ENCODE data around the gene VSTM4. TPM values are rescaled to one million over a fixed set of nuclear protein-coding genes. Genes with fewer than 3 reads are reported as not detected.

Gene VSTM4
- total RNA-seq, 1 experiment from 2014 or later, result 0.13 TPM

DNA sequence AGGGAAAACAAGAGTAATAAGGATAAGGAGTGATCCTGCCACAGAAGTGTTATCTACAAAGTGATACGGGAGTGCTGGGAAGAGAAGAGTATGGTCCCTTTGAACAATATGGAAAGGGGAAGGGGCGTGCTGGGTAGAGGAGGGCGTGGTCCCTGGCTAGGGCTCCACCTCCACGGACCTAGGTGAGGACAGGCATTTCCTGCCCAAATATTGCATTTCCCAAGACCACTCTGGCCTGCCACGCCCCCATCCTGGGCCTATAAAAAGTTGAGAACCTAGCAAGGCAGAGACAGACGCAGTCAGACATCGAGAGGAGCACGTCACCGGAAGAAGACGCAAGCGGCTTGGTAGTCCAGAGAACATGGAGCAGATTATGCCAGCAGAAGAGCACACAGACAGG, 22.8 kb downstream of the VSTM4 start:
- no peak for ATAC-seq
- no peaks in the 10 kb centered on the region for H3K36me3 ChIP-seq (ENCODE audit: control insufficient read depth, insufficient read depth, low read length)
- H3K4me1 ChIP-seq (ENCODE audit: control insufficient read depth, insufficient read depth, low read length), result no peaks in the 10 kb centered on the region
- H3K4me3 ChIP-seq (ENCODE audit: low read depth in 2 of 2, low read length in 2 of 2), result no peak overlapping the region
- ChIA-PET POLR2A (no interaction called here), CTCF (no interaction called here)
- H3K9me3 ChIP-seq (ENCODE audit: control insufficient read depth, insufficient read depth, low read depth, low read length), result peaks cover 1% of the 10 kb centered on the region; the same call in 1 of the 2 replicates
- H3K27ac ChIP-seq (ENCODE audit: low read length), result no peak overlapping the region
- BruUV-seq (replicated peaks), result no TSS peak
- no peak for DNase-seq (ENCODE audit: low read depth, low spot score)
- in situ Hi-C loops (cut with HindIII; ENCODE audit: low pct_unique_long_range_greater_than_20kb, low sequenced_read_pairs) (no loop called here), intact Hi-C loops (cut with micrococcal nuclease; ENCODE audit: unreplicated experiment) (no loop called here)
- H3K27me3 ChIP-seq (ENCODE audit: control insufficient read depth, insufficient read depth, low read length), result peaks cover 2% of the 10 kb centered on the region; the same call in 1 of the 2 replicates
- TF ChIP-seq, protein P1, sequence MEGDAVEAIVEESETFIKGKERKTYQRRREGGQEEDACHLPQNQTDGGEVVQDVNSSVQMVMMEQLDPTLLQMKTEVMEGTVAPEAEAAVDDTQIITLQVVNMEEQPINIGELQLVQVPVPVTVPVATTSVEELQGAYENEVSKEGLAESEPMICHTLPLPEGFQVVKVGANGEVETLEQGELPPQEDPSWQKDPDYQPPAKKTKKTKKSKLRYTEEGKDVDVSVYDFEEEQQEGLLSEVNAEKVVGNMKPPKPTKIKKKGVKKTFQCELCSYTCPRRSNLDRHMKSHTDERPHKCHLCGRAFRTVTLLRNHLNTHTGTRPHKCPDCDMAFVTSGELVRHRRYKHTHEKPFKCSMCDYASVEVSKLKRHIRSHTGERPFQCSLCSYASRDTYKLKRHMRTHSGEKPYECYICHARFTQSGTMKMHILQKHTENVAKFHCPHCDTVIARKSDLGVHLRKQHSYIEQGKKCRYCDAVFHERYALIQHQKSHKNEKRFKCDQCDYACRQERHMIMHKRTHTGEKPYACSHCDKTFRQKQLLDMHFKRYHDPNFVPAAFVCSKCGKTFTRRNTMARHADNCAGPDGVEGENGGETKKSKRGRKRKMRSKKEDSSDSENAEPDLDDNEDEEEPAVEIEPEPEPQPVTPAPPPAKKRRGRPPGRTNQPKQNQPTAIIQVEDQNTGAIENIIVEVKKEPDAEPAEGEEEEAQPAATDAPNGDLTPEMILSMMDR (IDR thresholded peaks at IDR 0.05), result no peak
- no peak for TF ChIP-seq TCF7L2 (IDR thresholded peaks at IDR 0.05; ENCODE audit: low read depth, low read length)
- no peak for TF ChIP-seq POLR2AphosphoS5 (IDR thresholded peaks at IDR 0.05; ENCODE audit: low read depth, low read length)
- TF ChIP-seq SIN3A (IDR thresholded peaks at IDR 0.05; ENCODE audit: borderline replicate concordance, insufficient read depth, low read depth, low read length), result no peak
- TF ChIP-seq, protein P2, sequence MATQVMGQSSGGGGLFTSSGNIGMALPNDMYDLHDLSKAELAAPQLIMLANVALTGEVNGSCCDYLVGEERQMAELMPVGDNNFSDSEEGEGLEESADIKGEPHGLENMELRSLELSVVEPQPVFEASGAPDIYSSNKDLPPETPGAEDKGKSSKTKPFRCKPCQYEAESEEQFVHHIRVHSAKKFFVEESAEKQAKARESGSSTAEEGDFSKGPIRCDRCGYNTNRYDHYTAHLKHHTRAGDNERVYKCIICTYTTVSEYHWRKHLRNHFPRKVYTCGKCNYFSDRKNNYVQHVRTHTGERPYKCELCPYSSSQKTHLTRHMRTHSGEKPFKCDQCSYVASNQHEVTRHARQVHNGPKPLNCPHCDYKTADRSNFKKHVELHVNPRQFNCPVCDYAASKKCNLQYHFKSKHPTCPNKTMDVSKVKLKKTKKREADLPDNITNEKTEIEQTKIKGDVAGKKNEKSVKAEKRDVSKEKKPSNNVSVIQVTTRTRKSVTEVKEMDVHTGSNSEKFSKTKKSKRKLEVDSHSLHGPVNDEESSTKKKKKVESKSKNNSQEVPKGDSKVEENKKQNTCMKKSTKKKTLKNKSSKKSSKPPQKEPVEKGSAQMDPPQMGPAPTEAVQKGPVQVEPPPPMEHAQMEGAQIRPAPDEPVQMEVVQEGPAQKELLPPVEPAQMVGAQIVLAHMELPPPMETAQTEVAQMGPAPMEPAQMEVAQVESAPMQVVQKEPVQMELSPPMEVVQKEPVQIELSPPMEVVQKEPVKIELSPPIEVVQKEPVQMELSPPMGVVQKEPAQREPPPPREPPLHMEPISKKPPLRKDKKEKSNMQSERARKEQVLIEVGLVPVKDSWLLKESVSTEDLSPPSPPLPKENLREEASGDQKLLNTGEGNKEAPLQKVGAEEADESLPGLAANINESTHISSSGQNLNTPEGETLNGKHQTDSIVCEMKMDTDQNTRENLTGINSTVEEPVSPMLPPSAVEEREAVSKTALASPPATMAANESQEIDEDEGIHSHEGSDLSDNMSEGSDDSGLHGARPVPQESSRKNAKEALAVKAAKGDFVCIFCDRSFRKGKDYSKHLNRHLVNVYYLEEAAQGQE (IDR thresholded peaks at IDR 0.05; ENCODE audit: insufficient read depth in 1 of 2, low read depth in 2 of 2, low read length in 1 of 2), result no peak

DNA sequence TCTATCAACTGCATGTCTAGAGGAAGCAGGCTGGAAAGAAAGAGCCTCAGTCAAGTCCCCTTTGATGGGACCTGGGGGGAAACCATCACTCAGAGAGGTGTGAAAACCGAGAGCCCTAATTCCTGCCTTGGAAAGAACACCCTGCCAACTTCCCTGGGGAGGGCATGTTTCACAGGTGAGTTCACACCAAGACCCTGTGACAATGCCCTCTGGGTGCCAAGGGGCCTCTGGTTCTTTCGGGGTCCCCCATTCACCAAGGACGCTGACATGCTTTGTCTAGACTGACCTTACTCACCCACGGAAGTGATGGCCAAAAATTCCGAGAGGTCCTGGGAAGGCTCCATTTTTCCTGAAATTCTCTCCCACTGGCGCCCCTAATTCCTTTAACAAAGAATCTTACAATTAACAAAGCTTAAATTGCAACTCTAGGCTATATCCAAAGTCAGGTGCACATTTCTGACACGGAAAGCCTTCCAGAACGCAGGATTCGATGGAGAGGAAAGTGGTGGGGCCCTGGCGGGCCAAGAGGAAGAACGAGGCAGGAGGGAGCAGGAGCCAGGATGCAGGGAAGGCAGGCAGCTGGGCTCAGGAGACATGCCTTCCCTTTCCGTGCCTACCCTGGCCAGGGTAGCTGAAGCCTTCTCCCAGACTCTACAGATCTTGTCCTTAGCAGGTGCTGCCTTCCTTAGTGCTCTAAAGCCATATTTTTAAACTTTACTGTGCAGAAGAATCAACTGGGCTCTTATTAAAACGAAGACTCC, 23.7 kb downstream of the VSTM4 start:
- BruUV-seq (replicated peaks), result no TSS peak
- in situ Hi-C loops (cut with HindIII; ENCODE audit: low pct_unique_long_range_greater_than_20kb, low sequenced_read_pairs) (no loop called here), intact Hi-C loops (cut with micrococcal nuclease; ENCODE audit: unreplicated experiment) (no loop called here)
- TF ChIP-seq, protein P1 (IDR thresholded peaks at IDR 0.05), result no peak
- TF ChIP-seq TCF7L2 (IDR thresholded peaks at IDR 0.05; ENCODE audit: low read depth, low read length) (no peak), POLR2AphosphoS5 (IDR thresholded peaks at IDR 0.05; ENCODE audit: low read depth, low read length) (no peak), SIN3A (IDR thresholded peaks at IDR 0.05; ENCODE audit: borderline replicate concordance, insufficient read depth, low read depth, low read length) (no peak)
- TF ChIP-seq, protein P2 (IDR thresholded peaks at IDR 0.05; ENCODE audit: insufficient read depth in 1 of 2, low read depth in 2 of 2, low read length in 1 of 2), result no peak
- Histone ChIP-seq H3K4me3 (ENCODE audit: low read depth in 2 of 2, low read length in 2 of 2) (no peak overlapping the region), H3K27me3 (ENCODE audit: control insufficient read depth, insufficient read depth, low read length) (peaks cover 2% of the 10 kb centered on the region; the same call in 1 of the 2 replicates), H3K27ac (ENCODE audit: low read length) (no peak overlapping the region), H3K9me3 (ENCODE audit: control insufficient read depth, insufficient read depth, low read depth, low read length) (peaks cover 9% of the 10 kb centered on the region; the same call in 1 of the 2 replicates), H3K36me3 (ENCODE audit: control insufficient read depth, insufficient read depth, low read length) (no peaks in the 10 kb centered on the region), H3K4me1 (ENCODE audit: control insufficient read depth, insufficient read depth, low read length) (no peaks in the 10 kb centered on the region)
- DNase-seq (ENCODE audit: low read depth, low spot score) (no peak), ATAC-seq (no peak)
- ChIA-PET POLR2A (no interaction called here), CTCF (no interaction called here)
